Activated naive CD8-positive, alpha-beta T cell treated with anti-CD3 and anti-CD28 coated beads, Interleukin-2, amount 50 U/mL, for 16 hours (primary cell): Measurements from ENCODE around the gene CSNK2A3.
"Not testable (repeated sequence)": the region's sequence is repeated elsewhere in the genome, so short reads cannot be mapped to it uniquely, and the experiment has no call there.

Experiments used
- DNase-seq: peaks from one replicate; pipeline ENCODE4 v3.0.0-alpha.2; 2020; ENCODE audit warnings: low read depth, low spot score

CSNK2A3 gene

GRCh38 chr11:11380340-11380739, 27.3 kb upstream of the CSNK2A3 start:
- no peak for DNase-seq

GRCh38 chr11:11379661-11380060, 26.6 kb upstream of the CSNK2A3 start:
- no peak for DNase-seq

- no peak for DNase-seq
Measured at GRCh38 chr11:11378184-11378940, 25.3 kb upstream of the CSNK2A3 start.

GRCh38 chr11:11374358-11375148, 21.5 kb upstream of the CSNK2A3 start:
- no peak for DNase-seq

GRCh38 chr11:11373934-11374333, 20.9 kb upstream of the CSNK2A3 start:
- no peak for DNase-seq

- no peak for DNase-seq
Measured at GRCh38 chr11:11372461-11372860, 19.4 kb upstream of the CSNK2A3 start.

- DNase-seq = no peak
Measured at GRCh38 chr11:11370962-11371303, 17.9 kb upstream of the CSNK2A3 start.

GRCh38 chr11:11370255-11370961, 17.4 kb upstream of the CSNK2A3 start:
- no peak for DNase-seq

GRCh38 chr11:11366793-11367192, 13.7 kb upstream of the CSNK2A3 start:
- DNase-seq = no peak

- DNase-seq = no peak
Measured at GRCh38 chr11:11363674-11364073, 10.6 kb upstream of the CSNK2A3 start.

- no peak for DNase-seq
Measured at GRCh38 chr11:11359611-11360010, 6.6 kb upstream of the CSNK2A3 start.

GRCh38 chr11:11356842-11357241, 3.8 kb upstream of the CSNK2A3 start:
- no peak for DNase-seq

GRCh38 chr11:11351851-11352250, 1.2 kb downstream of the CSNK2A3 start:
- DNase-seq = not testable (repeated sequence)

- DNase-seq = no peak
Measured at GRCh38 chr11:11351042-11351586, 1.9 kb downstream of the CSNK2A3 start.

GRCh38 chr11:11349870-11350337, 3.1 kb downstream of the CSNK2A3 start:
- DNase-seq = no peak

GRCh38 chr11:11349106-11349825, 3.8 kb downstream of the CSNK2A3 start:
- no peak for DNase-seq

GRCh38 chr11:11348303-11348702, 4.7 kb downstream of the CSNK2A3 start:
- DNase-seq = no peak

- no peak for DNase-seq
Measured at GRCh38 chr11:11347592-11347991, 5.5 kb downstream of the CSNK2A3 start.

GRCh38 chr11:11346303-11346702, 6.7 kb downstream of the CSNK2A3 start:
- DNase-seq = no peak

GRCh38 chr11:11345099-11345498, 8.0 kb downstream of the CSNK2A3 start:
- DNase-seq = no peak

- DNase-seq = no peak
Measured at GRCh38 chr11:11344045-11344444, 9.0 kb downstream of the CSNK2A3 start.
